ENCODE results near the gene IRAK1BP1. TPM values are rescaled to one million over a fixed set of nuclear protein-coding genes. Genes with fewer than 3 reads are reported as not detected.

The IRAK1BP1 gene
- total and polyA plus RNA-seq, 2 donors (not counting 1 experiment from before 2014, with no cell fraction given) = 2.3 to 3.0 TPM

GRCh38 chr6:78910591-78911171 is 43.3 kb downstream of the IRAK1BP1 start:
- peaks cover 30% of the 10 kb centered on the region for H3K27me3 Mint-ChIP-seq
- TF ChIP-seq, protein P1, sequence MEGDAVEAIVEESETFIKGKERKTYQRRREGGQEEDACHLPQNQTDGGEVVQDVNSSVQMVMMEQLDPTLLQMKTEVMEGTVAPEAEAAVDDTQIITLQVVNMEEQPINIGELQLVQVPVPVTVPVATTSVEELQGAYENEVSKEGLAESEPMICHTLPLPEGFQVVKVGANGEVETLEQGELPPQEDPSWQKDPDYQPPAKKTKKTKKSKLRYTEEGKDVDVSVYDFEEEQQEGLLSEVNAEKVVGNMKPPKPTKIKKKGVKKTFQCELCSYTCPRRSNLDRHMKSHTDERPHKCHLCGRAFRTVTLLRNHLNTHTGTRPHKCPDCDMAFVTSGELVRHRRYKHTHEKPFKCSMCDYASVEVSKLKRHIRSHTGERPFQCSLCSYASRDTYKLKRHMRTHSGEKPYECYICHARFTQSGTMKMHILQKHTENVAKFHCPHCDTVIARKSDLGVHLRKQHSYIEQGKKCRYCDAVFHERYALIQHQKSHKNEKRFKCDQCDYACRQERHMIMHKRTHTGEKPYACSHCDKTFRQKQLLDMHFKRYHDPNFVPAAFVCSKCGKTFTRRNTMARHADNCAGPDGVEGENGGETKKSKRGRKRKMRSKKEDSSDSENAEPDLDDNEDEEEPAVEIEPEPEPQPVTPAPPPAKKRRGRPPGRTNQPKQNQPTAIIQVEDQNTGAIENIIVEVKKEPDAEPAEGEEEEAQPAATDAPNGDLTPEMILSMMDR (IDR thresholded peaks at IDR 0.05) = no peak
- no peak for TF ChIP-seq EZH2 (IDR thresholded peaks at IDR 0.05; ENCODE audit: borderline replicate concordance, insufficient read depth, low read depth, low read length, poor library complexity, severe bottlenecking)
- intact Hi-C loops (cut with micrococcal nuclease) = no loop called here
- Histone ChIP-seq H3K9me3 (ENCODE audit: control extremely low read depth in 1 of 3, control insufficient read depth in 2 of 3, insufficient read depth in 1 of 3, low read length in 2 of 3) (peaks cover 0 to 3% (median 0%) of the 10 kb centered on the region in 3 donors), H3K36me3 (replicated peaks in 1 of 2; ENCODE audit: control extremely low read depth in 1 of 2, control insufficient read depth in 1 of 2, extremely low read depth in 1 of 2, insufficient read depth in 2 of 2, low read length in 1 of 2) (no peaks in the 10 kb centered on the region), H4K20me1 (ENCODE audit: control insufficient read depth, insufficient read depth, low read length, poor library complexity, severe bottlenecking) (no peaks in the 10 kb centered on the region), H2AFZ (ENCODE audit: insufficient read depth, low read depth, low read length, poor library complexity, severe bottlenecking) (no peak overlapping the region), H3K4me3 (ENCODE audit: control extremely low read depth in 1 of 5, extremely low read depth in 1 of 5, insufficient read depth in 1 of 5, low read depth in 2 of 5, low read length in 4 of 5) (peak overlapping the region in 2 of 5 experiments; percentile 8 to 28), H3K79me2 (ENCODE audit: control insufficient read depth, insufficient read depth, low read length) (no peaks in the 10 kb centered on the region), H3K4me1 (ENCODE audit: control insufficient read depth in 2 of 2, insufficient read depth in 2 of 2, low read length in 2 of 2) (peaks cover 9% of the 10 kb centered on the region in 2 donors), H3K27me3 (replicated peaks in 1 of 4; ENCODE audit: control extremely low read depth in 1 of 4, control insufficient read depth in 3 of 4, insufficient read depth in 4 of 4, low read length in 3 of 4) (peaks cover 0 to 21% (median 8%) of the 10 kb centered on the region in 4 experiments), H3K27ac (ENCODE audit: low read length in 2 of 2) (no peak overlapping the region), H3K9ac (ENCODE audit: low read length) (no peak overlapping the region), H3K4me2 (replicated peaks; ENCODE audit: low read depth, low read length, poor library complexity, severe bottlenecking) (peak overlapping the region; percentile 59)
- no peaks in the 10 kb centered on the region for H3K9me3 Mint-ChIP-seq (ENCODE audit: insufficient read depth)
- DNase-seq (peak; percentile 5), ATAC-seq (ENCODE audit: low read depth) (no peak)
- peaks cover 19% of the 10 kb centered on the region for H3K4me1 Mint-ChIP-seq
- ChIA-PET POLR2A (no interaction called here), CTCF (no interaction called here)
- H3K4me3 Mint-ChIP-seq = peak overlapping the region; percentile 24
- H3K27ac Mint-ChIP-seq = no peak overlapping the region
- WGBS (ENCODE audit: insufficient coverage) = 7% methylated on average over 49 of the region's 49 CpGs

DNA sequence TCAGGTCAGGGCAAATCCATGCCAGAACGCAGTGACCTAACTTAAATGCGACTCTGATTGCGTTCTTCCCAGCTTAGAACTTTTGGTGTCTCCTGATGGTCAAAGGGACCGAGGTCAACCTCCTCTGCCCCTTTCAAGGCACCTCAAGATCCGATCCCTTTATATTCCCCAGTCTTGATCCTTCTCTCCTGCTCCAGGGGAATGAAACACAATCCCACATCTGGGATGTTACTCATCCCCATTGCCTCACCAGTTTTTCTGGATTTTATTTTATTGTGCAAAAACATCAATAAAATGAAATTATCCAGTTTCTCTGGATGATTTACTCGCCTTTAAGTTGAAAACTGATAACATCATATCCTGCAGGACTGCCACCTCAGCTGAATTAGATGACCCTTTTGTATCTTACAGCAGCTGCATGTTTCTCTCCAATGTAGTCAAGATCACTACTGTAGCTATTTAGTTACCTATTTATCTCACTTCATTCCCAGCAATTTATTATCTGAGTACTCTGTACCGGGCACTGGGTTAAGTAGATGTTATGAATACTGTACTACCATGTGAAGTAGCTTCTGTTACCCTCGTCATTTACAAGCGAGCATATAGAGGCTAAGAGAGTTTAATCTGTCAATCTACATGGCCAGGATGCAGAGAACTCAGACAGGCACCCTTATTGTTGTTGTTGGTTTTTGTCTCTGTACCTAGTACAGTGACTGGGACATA is 44.0 kb downstream of the IRAK1BP1 start:
- Mint-ChIP-seq H3K4me3 (peak overlapping the region; percentile 24), H3K9me3 (ENCODE audit: insufficient read depth) (peaks cover under 1% of the 10 kb centered on the region), H3K4me1 (peaks cover 19% of the 10 kb centered on the region), H3K27me3 (peaks cover 30% of the 10 kb centered on the region), H3K27ac (no peak overlapping the region)
- ChIA-PET POLR2A (no interaction called here), CTCF (no interaction called here)
- intact Hi-C loops (cut with micrococcal nuclease) = no loop called here
- ATAC-seq (ENCODE audit: low read depth) (no peak), DNase-seq (no peak)
- 88% methylated on average over 8 of the region's 9 CpGs for WGBS (ENCODE audit: insufficient coverage)
- TF ChIP-seq EZH2 (IDR thresholded peaks at IDR 0.05; ENCODE audit: borderline replicate concordance, insufficient read depth, low read depth, low read length, poor library complexity, severe bottlenecking) = no peak
- TF ChIP-seq, protein P1 (IDR thresholded peaks at IDR 0.05) = no peak
- Histone ChIP-seq H3K27me3 (replicated peaks in 1 of 4; ENCODE audit: control extremely low read depth in 1 of 4, control insufficient read depth in 3 of 4, insufficient read depth in 4 of 4, low read length in 3 of 4) (peaks cover 0 to 21% (median 8%) of the 10 kb centered on the region in 4 experiments), H3K9ac (ENCODE audit: low read length) (no peak overlapping the region), H3K36me3 (replicated peaks in 1 of 2; ENCODE audit: control extremely low read depth in 1 of 2, control insufficient read depth in 1 of 2, extremely low read depth in 1 of 2, insufficient read depth in 2 of 2, low read length in 1 of 2) (no peaks in the 10 kb centered on the region), H3K4me2 (replicated peaks; ENCODE audit: low read depth, low read length, poor library complexity, severe bottlenecking) (no peak overlapping the region), H3K79me2 (ENCODE audit: control insufficient read depth, insufficient read depth, low read length) (no peaks in the 10 kb centered on the region), H3K4me1 (ENCODE audit: control insufficient read depth in 2 of 2, insufficient read depth in 2 of 2, low read length in 2 of 2) (peaks cover 9% of the 10 kb centered on the region in 2 donors), H2AFZ (ENCODE audit: insufficient read depth, low read depth, low read length, poor library complexity, severe bottlenecking) (no peak overlapping the region), H3K4me3 (ENCODE audit: control extremely low read depth in 1 of 5, extremely low read depth in 1 of 5, insufficient read depth in 1 of 5, low read depth in 2 of 5, low read length in 4 of 5) (no peak overlapping the region), H4K20me1 (ENCODE audit: control insufficient read depth, insufficient read depth, low read length, poor library complexity, severe bottlenecking) (no peaks in the 10 kb centered on the region), H3K9me3 (ENCODE audit: control extremely low read depth in 1 of 3, control insufficient read depth in 2 of 3, insufficient read depth in 1 of 3, low read length in 2 of 3) (peaks cover 0 to 3% (median 0%) of the 10 kb centered on the region in 3 donors), H3K27ac (ENCODE audit: low read length in 2 of 2) (no peak overlapping the region)
